ENCODE measurements around the gene PDILT.

DNA sequence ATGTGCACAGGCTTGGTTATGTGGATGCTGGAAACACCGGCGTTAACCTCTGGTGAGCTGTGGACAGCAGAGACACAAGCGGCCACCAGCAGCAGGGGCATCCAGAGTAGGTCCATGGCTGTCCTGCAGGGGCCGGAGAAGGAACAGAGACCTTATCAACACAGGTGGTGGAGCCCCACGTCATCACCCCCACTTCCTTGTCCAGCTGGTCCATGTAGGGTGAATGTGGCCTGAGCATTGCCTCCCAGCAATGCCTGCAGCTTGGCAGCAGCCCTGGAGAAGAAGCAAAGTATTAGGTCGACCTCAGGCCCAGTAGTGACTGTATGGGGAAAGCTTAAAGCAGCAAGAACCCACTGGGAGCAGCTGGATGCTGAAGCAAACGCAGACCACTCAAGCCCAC lies 5.4 kb downstream of the PDILT start:
- TF ChIP-seq CTCF (conservative IDR thresholded peaks at IDR 0.05; ENCODE audit: low read depth, low read length) (no peak), EZH2 (IDR thresholded peaks at IDR 0.05; ENCODE audit: low read length, unreplicated experiment) (no peak), EZH2phosphoT487 (IDR thresholded peaks at IDR 0.05; ENCODE audit: borderline replicate concordance, low read length) (no peak)
